Parathyroid adenoma (tissue), 2 donors: Measurements from ENCODE around the gene GTF2IRD1.

Experiments used
- H2AFZ ChIP-seq: fragments of 300-600 bp; sonication (generic); one replicate; pipeline ENCODE4 v1.7.0; 2017; ENCODE audit warnings: antibody characterized with exemption, mild to moderate bottlenecking
- H3K27ac ChIP-seq: fragments of 300-600 bp; sonication (generic); one replicate; pipeline ENCODE4 v1.7.0; 2017
- H3K27me3 ChIP-seq: fragments of 300-600 bp; sonication (generic); one replicate; pipeline ENCODE4 v1.7.0; 2017; ENCODE audit warnings: low read length; ENCODE audit not compliant: control insufficient read depth, insufficient read depth
- H3K36me3 ChIP-seq: fragments of 300-600 bp; sonication (generic); one replicate; pipeline ENCODE4 v1.7.0; 2017; ENCODE audit warnings: low read length; ENCODE audit not compliant: control insufficient read depth, insufficient read depth
- H3K4me1 ChIP-seq: fragments of 300-600 bp; sonication (generic); one replicate; pipeline ENCODE4 v1.7.0; 2017; ENCODE audit warnings: control low read depth
- H3K4me2 ChIP-seq: fragments of 300-600 bp; sonication (generic); one replicate; pipeline ENCODE4 v1.7.0; 2017; ENCODE audit warnings: low read length
- H3K4me3 ChIP-seq: fragments of 300-600 bp; sonication (generic); one replicate; pipeline ENCODE4 v1.7.0; 2017; ENCODE audit warnings: low read depth, low read length
- H3K79me2 ChIP-seq: fragments of 300-600 bp; sonication (generic); one replicate; pipeline ENCODE4 v1.7.0; 2017; ENCODE audit warnings: control low read depth
- H3K9ac ChIP-seq: fragments of 300-600 bp; sonication (generic); one replicate; pipeline ENCODE4 v1.7.0; 2017; ENCODE audit warnings: mild to moderate bottlenecking
- H3K9me3 ChIP-seq: fragments of 300-600 bp; sonication (generic); one replicate; pipeline ENCODE4 v1.7.0; 2017; ENCODE audit warnings: low read length; ENCODE audit not compliant: control insufficient read depth
- TF ChIP-seq, protein P1 (sequence below): fragments of 300-600 bp; sonication (generic); IDR thresholded peaks from one replicate; pipeline ENCODE4 v1.7.0; 2017; ENCODE audit warnings: antibody characterized with exemption, mild to moderate bottlenecking
- donor health status: primary hyperparathyroidism.

The GTF2IRD1 gene

DNA sequence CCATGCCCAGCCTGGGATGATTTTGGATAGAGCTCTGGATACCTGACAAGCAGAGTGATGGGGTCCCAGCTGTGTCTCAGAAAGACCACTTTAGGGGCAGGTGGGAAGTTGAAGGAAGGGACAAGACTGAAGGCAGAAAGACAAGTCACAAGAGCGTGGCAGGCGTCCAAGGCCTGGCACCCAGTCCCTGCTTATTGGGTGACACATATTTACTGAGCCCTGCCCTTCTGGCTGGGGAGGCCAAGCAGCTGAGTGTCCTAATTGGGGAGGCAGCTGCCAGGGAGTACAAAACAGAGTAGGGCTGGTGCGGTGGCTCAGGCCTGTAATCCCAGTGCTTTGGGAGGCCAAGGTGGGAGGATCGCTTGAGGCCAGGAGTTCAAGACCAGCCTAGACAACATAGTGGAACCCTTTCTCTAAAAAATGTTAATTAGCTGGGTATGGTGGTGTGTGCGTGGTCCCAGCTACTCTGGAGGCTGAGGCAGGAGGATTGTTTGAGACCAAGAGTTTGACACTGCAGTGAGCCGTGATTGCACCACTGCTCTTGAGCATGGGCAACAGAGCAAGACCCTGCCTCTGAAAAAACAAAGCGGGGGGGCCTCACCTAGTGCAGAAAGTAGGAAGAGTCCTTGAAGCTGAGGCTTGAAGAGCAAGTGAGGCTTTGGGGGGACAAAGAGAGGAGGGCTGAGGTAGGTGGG lies 150.8 kb downstream of the GTF2IRD1 start:
- H3K4me2 ChIP-seq, result no peak overlapping the region

DNA sequence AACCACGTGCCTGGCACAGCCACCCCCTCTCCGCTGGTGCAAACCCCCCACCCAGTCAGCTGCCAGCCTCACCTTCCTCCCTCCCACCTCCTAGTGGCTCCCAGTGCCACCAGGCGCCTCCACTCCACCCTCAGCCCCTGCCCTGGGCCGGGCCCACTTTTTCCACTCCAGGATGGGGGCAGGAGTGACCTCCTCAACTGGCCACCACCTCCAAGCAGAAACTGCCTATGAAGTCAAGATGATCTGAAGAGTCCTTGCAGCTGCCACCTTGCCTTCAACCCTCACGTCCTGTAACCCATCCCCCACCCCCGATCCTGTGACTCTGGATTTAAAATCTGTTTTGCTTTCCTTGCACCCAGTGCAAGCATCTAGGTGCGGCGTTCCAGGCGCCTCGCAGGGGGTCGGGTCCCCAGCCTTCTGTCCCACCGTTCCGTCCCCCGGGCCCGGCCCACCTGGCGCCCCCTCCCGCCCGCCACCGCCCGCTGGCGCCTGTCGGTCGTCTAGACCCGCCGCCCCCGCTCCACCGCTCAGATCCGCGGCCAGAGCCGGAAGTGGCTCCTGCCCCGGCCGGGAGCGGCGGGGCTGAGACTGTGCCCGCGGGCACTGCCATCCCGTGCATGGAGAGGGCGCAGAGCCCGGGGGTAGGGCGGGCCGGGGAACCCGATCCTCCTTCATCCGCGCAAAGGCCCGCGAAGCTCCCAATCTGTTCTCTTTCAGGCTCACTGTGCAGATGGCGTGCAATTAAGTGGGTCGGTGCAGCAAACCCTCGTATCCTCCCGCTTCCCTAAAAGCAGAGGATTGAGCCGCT lies 152.6 kb downstream of the GTF2IRD1 start:
- Histone ChIP-seq H3K4me1 (peaks cover 8% of the 10 kb centered on the region), H3K79me2 (no peaks in the 10 kb centered on the region), H3K27me3 (no peaks in the 10 kb centered on the region), H3K9me3 (no peaks in the 10 kb centered on the region), H3K36me3 (no peaks in the 10 kb centered on the region), H2AFZ (peak overlapping the region; percentile 93), H3K9ac (no peak overlapping the region), H3K4me3 (peak overlapping the region; percentile 31), H3K4me2 (peak overlapping the region; percentile 74), H3K27ac (no peak overlapping the region)
- TF ChIP-seq, protein P1, sequence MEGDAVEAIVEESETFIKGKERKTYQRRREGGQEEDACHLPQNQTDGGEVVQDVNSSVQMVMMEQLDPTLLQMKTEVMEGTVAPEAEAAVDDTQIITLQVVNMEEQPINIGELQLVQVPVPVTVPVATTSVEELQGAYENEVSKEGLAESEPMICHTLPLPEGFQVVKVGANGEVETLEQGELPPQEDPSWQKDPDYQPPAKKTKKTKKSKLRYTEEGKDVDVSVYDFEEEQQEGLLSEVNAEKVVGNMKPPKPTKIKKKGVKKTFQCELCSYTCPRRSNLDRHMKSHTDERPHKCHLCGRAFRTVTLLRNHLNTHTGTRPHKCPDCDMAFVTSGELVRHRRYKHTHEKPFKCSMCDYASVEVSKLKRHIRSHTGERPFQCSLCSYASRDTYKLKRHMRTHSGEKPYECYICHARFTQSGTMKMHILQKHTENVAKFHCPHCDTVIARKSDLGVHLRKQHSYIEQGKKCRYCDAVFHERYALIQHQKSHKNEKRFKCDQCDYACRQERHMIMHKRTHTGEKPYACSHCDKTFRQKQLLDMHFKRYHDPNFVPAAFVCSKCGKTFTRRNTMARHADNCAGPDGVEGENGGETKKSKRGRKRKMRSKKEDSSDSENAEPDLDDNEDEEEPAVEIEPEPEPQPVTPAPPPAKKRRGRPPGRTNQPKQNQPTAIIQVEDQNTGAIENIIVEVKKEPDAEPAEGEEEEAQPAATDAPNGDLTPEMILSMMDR, result no peak

More for the DNA sequence above, 150.8 kb downstream of the GTF2IRD1 start:
- Histone ChIP-seq H3K9ac (no peak overlapping the region), H3K27me3 (no peaks in the 10 kb centered on the region), H3K4me1 (peaks cover 8% of the 10 kb centered on the region), H3K9me3 (no peaks in the 10 kb centered on the region), H3K27ac (no peak overlapping the region), H2AFZ (no peak overlapping the region), H3K36me3 (no peaks in the 10 kb centered on the region), H3K4me3 (no peak overlapping the region), H3K79me2 (no peaks in the 10 kb centered on the region)
- TF ChIP-seq, protein P1, result no peak

DNA sequence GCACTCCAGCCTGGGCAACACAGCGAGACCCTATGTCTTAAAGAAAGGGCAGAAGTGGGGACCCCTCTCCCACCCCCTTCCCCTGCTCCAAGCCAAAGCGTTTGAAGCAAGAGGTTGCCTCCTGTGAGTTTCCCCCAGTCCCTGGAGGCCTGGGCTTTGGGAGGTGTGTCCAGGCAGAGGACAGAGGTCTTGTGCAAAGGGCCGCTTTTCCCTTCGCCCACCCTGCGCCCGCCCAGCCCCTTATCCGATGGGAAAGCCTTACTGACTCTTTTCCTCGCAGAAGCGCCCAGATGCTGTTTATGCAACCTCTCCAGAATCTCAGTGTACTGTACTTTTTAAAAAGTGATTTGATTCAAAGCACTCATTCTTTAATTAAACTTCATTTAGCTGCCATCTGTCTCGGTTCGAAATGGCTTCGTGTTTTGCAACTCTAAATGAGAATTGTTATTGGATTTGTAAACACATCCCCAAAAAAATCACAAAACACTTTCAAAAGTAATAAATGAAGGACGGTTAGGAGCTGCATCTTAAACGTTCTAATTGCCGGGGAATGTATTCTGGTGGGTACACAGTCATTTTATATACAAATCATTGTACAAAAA lies 153.3 kb downstream of the GTF2IRD1 start:
- H3K27me3 ChIP-seq, result no peaks in the 10 kb centered on the region
- peak overlapping the region; percentile 31 for H3K4me3 ChIP-seq
- H3K79me2 ChIP-seq, result no peaks in the 10 kb centered on the region
- TF ChIP-seq, protein P1, result no peak
- H3K36me3 ChIP-seq, result no peaks in the 10 kb centered on the region
- no peak overlapping the region for H3K27ac ChIP-seq
- H3K4me2 ChIP-seq, result peak overlapping the region; percentile 74
- peaks cover 8% of the 10 kb centered on the region for H3K4me1 ChIP-seq
- peak overlapping the region; percentile 93 for H2AFZ ChIP-seq
- no peak overlapping the region for H3K9ac ChIP-seq
- no peaks in the 10 kb centered on the region for H3K9me3 ChIP-seq

DNA sequence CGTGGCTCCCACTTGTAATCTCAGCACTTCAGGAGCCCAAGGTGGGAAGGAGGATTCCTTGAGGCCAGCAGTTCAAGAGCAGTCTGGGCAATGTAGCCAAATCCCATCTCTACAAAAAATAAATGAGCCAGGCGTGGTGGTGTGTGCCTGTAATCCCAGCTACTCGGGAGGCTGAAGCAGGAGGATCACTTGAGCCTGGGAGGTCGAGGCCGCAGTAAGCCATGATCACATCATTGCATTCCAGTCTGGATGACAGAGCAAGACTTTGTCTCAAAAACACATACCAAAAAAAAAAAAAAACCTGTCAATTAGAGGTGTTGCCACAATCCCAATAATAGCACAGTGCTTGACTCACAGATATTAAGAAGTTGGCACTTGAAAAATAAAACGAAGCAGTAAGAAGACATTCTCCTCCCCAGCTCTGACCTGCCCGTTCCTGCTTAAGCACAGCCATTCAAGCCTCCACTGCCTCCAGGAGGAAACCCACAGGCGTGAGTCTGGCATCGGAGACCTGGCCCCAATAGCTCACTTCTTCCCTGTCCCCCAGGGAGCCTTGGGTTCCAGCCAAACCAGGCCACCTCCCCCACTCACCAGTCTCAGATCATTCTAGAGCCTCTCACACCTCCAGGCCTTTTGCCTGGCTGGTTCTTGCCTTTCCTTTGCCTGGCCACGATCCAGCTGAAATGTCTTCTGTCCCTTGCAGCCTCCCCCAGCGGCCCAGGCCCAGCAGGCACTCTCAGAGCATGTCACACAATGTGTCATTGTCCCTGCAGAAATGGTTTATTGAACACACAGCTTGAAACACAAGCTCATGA lies 158.5 kb downstream of the GTF2IRD1 start:
- Histone ChIP-seq H2AFZ (peak overlapping the region; percentile 38), H3K36me3 (no peaks in the 10 kb centered on the region), H3K79me2 (no peaks in the 10 kb centered on the region), H3K4me1 (peaks cover 3% of the 10 kb centered on the region), H3K4me3 (no peak overlapping the region), H3K9ac (no peak overlapping the region), H3K27ac (no peak overlapping the region), H3K27me3 (no peaks in the 10 kb centered on the region), H3K4me2 (no peak overlapping the region), H3K9me3 (no peaks in the 10 kb centered on the region)
- TF ChIP-seq, protein P1, result no peak
